H9 (cell line): Measurements from ENCODE around the gene INTS1. TPM values are rescaled to one million over a fixed set of nuclear protein-coding genes. Genes with fewer than 3 reads are reported as not detected.

Experiments used
- DNase-seq: peaks from one replicate; pipeline ENCODE4 v3.0.0-alpha.2; 2017
- H2AFZ ChIP-seq: one replicate; pipeline ENCODE4 v1.6.1; 2013; ENCODE audit warnings: mild to moderate bottlenecking, low read length, control low read depth, moderate library complexity
- H2AK5ac ChIP-seq: 2 replicates; pipeline ENCODE4 v1.6.1; 2013; ENCODE audit warnings: low read length, control low read depth, mixed read lengths; ENCODE audit not compliant: insufficient read length
- H2BK120ac ChIP-seq: one replicate; pipeline ENCODE4 v1.6.1; 2013; ENCODE audit warnings: low read depth, mild to moderate bottlenecking, low read length, control low read depth, inconsistent platforms; ENCODE audit not compliant: poor library complexity, severe bottlenecking
- H2BK12ac ChIP-seq: 2 replicates; pipeline ENCODE4 v1.6.1; 2013; ENCODE audit warnings: low read length, control low read depth, mixed read lengths, low read depth; ENCODE audit not compliant: insufficient read length
- H2BK15ac ChIP-seq: 2 replicates; pipeline ENCODE4 v1.6.1; 2013; ENCODE audit warnings: low read depth, low read length, control low read depth
- H2BK20ac ChIP-seq: one replicate; pipeline ENCODE4 v1.6.1; 2013; ENCODE audit warnings: low read depth, mild to moderate bottlenecking, low read length, control low read depth, inconsistent platforms; ENCODE audit not compliant: poor library complexity, severe bottlenecking
- H2BK5ac ChIP-seq: 2 replicates; pipeline ENCODE4 v1.6.1; 2013; ENCODE audit warnings: low read length, control low read depth, mixed read lengths; ENCODE audit not compliant: insufficient read length
- H3K14ac ChIP-seq: 2 replicates; pipeline ENCODE4 v1.6.1; 2013; ENCODE audit warnings: low read length, control low read depth; ENCODE audit not compliant: insufficient read depth
- H3K18ac ChIP-seq: 2 replicates; pipeline ENCODE4 v1.6.1; 2013; ENCODE audit warnings: low read depth, mild to moderate bottlenecking, mixed read lengths, low read length, control low read depth; ENCODE audit not compliant: insufficient read length
- H3K23ac ChIP-seq: 2 replicates; pipeline ENCODE4 v1.6.1; 2013; ENCODE audit warnings: low read length, control low read depth, mixed read lengths, low read depth; ENCODE audit not compliant: insufficient read length
- H3K23me2 ChIP-seq: 2 replicates; pipeline ENCODE4 v1.6.1; 2013; ENCODE audit warnings: low read depth, mild to moderate bottlenecking, mixed read lengths, low read length, control low read depth; ENCODE audit not compliant: insufficient read length, poor library complexity, severe bottlenecking
- H3K27ac ChIP-seq: 2 replicates; pipeline ENCODE4 v1.5.1; 2013; ENCODE audit warnings: low read length, control low read depth, mixed read lengths, low read depth; ENCODE audit not compliant: insufficient read length
- H3K27me3 ChIP-seq: 2 replicates; pipeline ENCODE4 v1.6.1; 2013; ENCODE audit warnings: low read length, control low read depth, inconsistent platforms; ENCODE audit not compliant: insufficient read depth
- H3K4ac ChIP-seq: 2 replicates; pipeline ENCODE4 v1.6.1; 2013; ENCODE audit warnings: low read depth, mild to moderate bottlenecking, control low read depth, inconsistent platforms, low read length, moderate library complexity
- H3K4me1 ChIP-seq: 2 replicates; pipeline ENCODE4 v1.6.1; 2013; ENCODE audit warnings: low read length, control low read depth, inconsistent platforms; ENCODE audit not compliant: insufficient read depth
- H3K4me2 ChIP-seq: 2 replicates; pipeline ENCODE4 v1.6.1; 2013; ENCODE audit warnings: low read length, control low read depth, mixed read lengths; ENCODE audit not compliant: insufficient read length, insufficient read depth
- H3K56ac ChIP-seq: 2 replicates; pipeline ENCODE4 v1.6.1; 2013; ENCODE audit warnings: low read depth, mild to moderate bottlenecking, mixed read lengths, low read length, control low read depth; ENCODE audit not compliant: insufficient read length
- H3K79me1 ChIP-seq: 2 replicates; pipeline ENCODE4 v1.6.1; 2013; ENCODE audit warnings: low read depth, mild to moderate bottlenecking, moderate library complexity, low read length, control low read depth, inconsistent platforms; ENCODE audit not compliant: insufficient read depth, poor library complexity, severe bottlenecking
- H3K79me2 ChIP-seq: 2 replicates; pipeline ENCODE4 v1.6.1; 2013; ENCODE audit warnings: low read length, control low read depth, inconsistent platforms; ENCODE audit not compliant: insufficient read depth
- H3K9ac ChIP-seq: 2 replicates; pipeline ENCODE4 v1.6.1; 2013; ENCODE audit warnings: low read length, control low read depth, mixed read lengths; ENCODE audit not compliant: insufficient read length; ENCODE audit errors: extremely low read depth
- H3K9me3 ChIP-seq: one replicate; pipeline ENCODE4 v1.6.1; 2013; ENCODE audit warnings: low read depth, low read length, inconsistent platforms; ENCODE audit not compliant: control insufficient read depth
- H3T11ph ChIP-seq: one replicate; pipeline ENCODE4 v1.6.1; 2013; ENCODE audit warnings: mild to moderate bottlenecking, low read length, control low read depth, inconsistent platforms
- H4K20me1 ChIP-seq: one replicate; pipeline ENCODE4 v1.6.1; 2013; ENCODE audit not compliant: control insufficient read depth, insufficient read length, insufficient read depth
- H4K5ac ChIP-seq: 2 replicates; pipeline ENCODE4 v1.6.1; 2013; ENCODE audit warnings: low read depth, mild to moderate bottlenecking, mixed read lengths, low read length, control low read depth; ENCODE audit not compliant: insufficient read length
- H4K8ac ChIP-seq: replicated peaks from 2 replicates; pipeline ENCODE4 v1.6.1; 2013; ENCODE audit warnings: low read length, control low read depth, mixed read lengths, low read depth; ENCODE audit not compliant: insufficient read length
- H4K91ac ChIP-seq: 2 replicates; pipeline ENCODE4 v1.6.1; 2013; ENCODE audit warnings: low read depth, mild to moderate bottlenecking, moderate library complexity, mixed read lengths, low read length, control low read depth; ENCODE audit not compliant: insufficient read length
- H3K27ac Mint-ChIP-seq, 3 experiments: 2 replicates in 2 of 3; 3 replicates in 1 of 3; pipeline ENCODE4 v1.8.0; 2020 to 2021; ENCODE audit warnings: mixed read lengths in 3 of 3, mild to moderate bottlenecking in 1 of 3, moderate library complexity in 1 of 3
- H3K27me3 Mint-ChIP-seq: 2 replicates; pipeline ENCODE4 v1.8.0; 2021; ENCODE audit warnings: low read depth, mild to moderate bottlenecking, moderate library complexity, mixed read lengths
- H3K36me3 Mint-ChIP-seq, 3 experiments: 2 replicates in 2 of 3; 3 replicates in 1 of 3; pipeline ENCODE4 v1.8.0; 2020 to 2021; ENCODE audit warnings: low read depth in 3 of 3, mixed read lengths in 3 of 3; ENCODE audit not compliant: insufficient read depth in 1 of 3
- H3K4me1 Mint-ChIP-seq, 2 experiments: 2 replicates each; pipeline ENCODE4 v1.8.0; 2020; ENCODE audit warnings: mixed read lengths in 2 of 2
- H3K4me3 Mint-ChIP-seq, 2 experiments: 2 replicates in 1 of 2; 3 replicates in 1 of 2; pipeline ENCODE4 v1.8.0; 2020 to 2021; ENCODE audit warnings: mild to moderate bottlenecking in 2 of 2, mixed read lengths in 2 of 2, moderate library complexity in 1 of 2
- H3K9me3 Mint-ChIP-seq, 2 experiments: 2 replicates in 1 of 2; 3 replicates in 1 of 2; pipeline ENCODE4 v1.8.0; 2020; ENCODE audit warnings: mild to moderate bottlenecking in 2 of 2, mixed read lengths in 2 of 2, moderate library complexity in 1 of 2
- CTCF ChIP-seq: fragments of 200-600 bp; sonication (generic); conservative IDR thresholded peaks from 3 replicates; pipeline ENCODE4 v1.8.0; 2021; ENCODE audit warnings: antibody characterized with exemption, mild to moderate bottlenecking
- WGBS: extraction: QIAGEN DNeasy Blood & Tissue Kit; methylation state at CpG from one replicate; pipeline ENCODE4 v1.1.7; 2013; ENCODE audit warnings: missing lambda C conversion rate, low lambda C conversion rate, mixed read lengths; ENCODE audit not compliant: insufficient read length; ENCODE audit errors: extremely low coverage; 5-methylcytosine and 5-hydroxymethylcytosine counted together
- total RNA-seq: library from RNA; stranded (reverse); gene quantifications from 2 replicates; pipeline ENCODE4 v1.2.1, GENCODE V29; 2021

Gene INTS1
- total RNA-seq, 1 experiment from 2014 or later, result 133 TPM

- no peak overlapping the region for H3K18ac ChIP-seq
- Mint-ChIP-seq H3K4me3 (no peak overlapping the region), H3K4me1 (peaks cover 2 to 14% of the 10 kb centered on the region in 2 experiments), H3K36me3 (no peaks in the 10 kb centered on the region), H3K27me3 (peaks cover 10% of the 10 kb centered on the region), H3K27ac (no peak overlapping the region), H3K9me3 (no peaks in the 10 kb centered on the region; a peak in 1 of 5 replicates)
- no peak overlapping the region for H3K14ac ChIP-seq
- no peak overlapping the region for H3K27ac ChIP-seq
- H4K5ac ChIP-seq, result no peak overlapping the region
- no peaks in the 10 kb centered on the region for H4K20me1 ChIP-seq
- H3K56ac ChIP-seq, result no peak overlapping the region
- H2AFZ ChIP-seq, result no peak overlapping the region
- no CpG with 5 or more reads among the region's 25 CpGs for WGBS
- H2BK120ac ChIP-seq, result no peak overlapping the region
- no peak overlapping the region for H4K91ac ChIP-seq
- H3K9me3 ChIP-seq, result no peaks in the 10 kb centered on the region
- H3K23ac ChIP-seq, result no peak overlapping the region
- no peaks in the 10 kb centered on the region for H3K23me2 ChIP-seq
- no peak overlapping the region for H2AK5ac ChIP-seq
- no peak overlapping the region for H3T11ph ChIP-seq
- no peak overlapping the region for H3K4me2 ChIP-seq
- H2BK12ac ChIP-seq, result no peak overlapping the region
- H2BK5ac ChIP-seq, result no peak overlapping the region
- H3K79me2 ChIP-seq, result no peaks in the 10 kb centered on the region
- TF ChIP-seq CTCF, result no peak
- DNase-seq, result no peak
- H3K79me1 ChIP-seq, result no peaks in the 10 kb centered on the region
- no peak overlapping the region for H3K9ac ChIP-seq
- no peak overlapping the region for H3K4ac ChIP-seq
- H4K8ac ChIP-seq, result no peak overlapping the region
- no peak overlapping the region for H2BK20ac ChIP-seq
- no peak overlapping the region for H2BK15ac ChIP-seq
- H3K4me1 ChIP-seq, result no peaks in the 10 kb centered on the region
- no peaks in the 10 kb centered on the region for H3K27me3 ChIP-seq
Measured at GRCh38 chr7:1433128-1433920, 70.9 kb downstream of the INTS1 start.
